HEK293 (cell line): Measurements from ENCODE around the gene AKNA.

Experiments
- BCL11A ChIP-seq: fragments of 450-650 bp; formaldehyde crosslinking; IDR thresholded peaks from 2 replicates; pipeline ENCODE4 v1.5.1; 2016; ENCODE audit warnings: low read depth, missing biosample characterization, missing genetic modification characterization
- ELK4 ChIP-seq: IDR thresholded peaks from 2 replicates; pipeline ENCODE4 v1.6.1; 2011; ENCODE audit warnings: mild to moderate bottlenecking, low read depth, low read length, borderline replicate concordance
- FEZF1 ChIP-seq: fragments of 450-650 bp; formaldehyde crosslinking; IDR thresholded peaks from 2 replicates; pipeline ENCODE4 v1.5.1; 2016; ENCODE audit warnings: missing biosample characterization, missing genetic modification characterization
- GLI2 ChIP-seq: fragments of 450-650 bp; formaldehyde crosslinking; IDR thresholded peaks from 2 replicates; pipeline ENCODE4; 2017; ENCODE audit warnings: missing biosample characterization, missing genetic modification characterization, low read depth, borderline replicate concordance
- GLIS1 ChIP-seq: fragments of 450-650 bp; formaldehyde crosslinking; IDR thresholded peaks from 2 replicates; pipeline ENCODE4 v1.5.1; 2016; ENCODE audit warnings: missing biosample characterization, missing genetic modification characterization
- KLF8 ChIP-seq: fragments of 450-650 bp; formaldehyde crosslinking; IDR thresholded peaks from 2 replicates; pipeline ENCODE4 v1.5.1; 2016; ENCODE audit warnings: missing biosample characterization, missing genetic modification characterization
- MYNN ChIP-seq: fragments of 450-650 bp; formaldehyde crosslinking; IDR thresholded peaks from 2 replicates; pipeline ENCODE4 v1.5.1; 2016; ENCODE audit warnings: missing biosample characterization, missing genetic modification characterization, borderline replicate concordance
- OSR2 ChIP-seq: fragments of 450-650 bp; formaldehyde crosslinking; IDR thresholded peaks from 2 replicates; pipeline ENCODE4 v1.5.1; 2016; ENCODE audit warnings: missing biosample characterization, missing genetic modification characterization
- PATZ1 ChIP-seq: fragments of 450-650 bp; formaldehyde crosslinking; IDR thresholded peaks from 2 replicates; pipeline ENCODE4 v1.5.1; 2016; ENCODE audit warnings: missing biosample characterization, missing genetic modification characterization
- REPIN1 ChIP-seq: fragments of 450-650 bp; formaldehyde crosslinking; IDR thresholded peaks from 2 replicates; pipeline ENCODE4 v1.5.1; 2017; ENCODE audit warnings: missing biosample characterization, missing genetic modification characterization, low read depth
- SP2 ChIP-seq: fragments of 450-650 bp; formaldehyde crosslinking; IDR thresholded peaks from 2 replicates; pipeline ENCODE4 v1.5.1; 2016; ENCODE audit warnings: missing biosample characterization, missing genetic modification characterization
- TCF7L2 ChIP-seq: IDR thresholded peaks from 2 replicates; pipeline ENCODE4 v1.6.1; 2011; ENCODE audit warnings: low read depth, mild to moderate bottlenecking, inconsistent platforms, low read length, moderate library complexity, borderline replicate concordance
- ZBTB20 ChIP-seq: fragments of 450-650 bp; formaldehyde crosslinking; IDR thresholded peaks from 2 replicates; pipeline ENCODE4 v1.5.1; 2016; ENCODE audit warnings: missing biosample characterization, missing genetic modification characterization
- ZBTB48 ChIP-seq: fragments of 450-650 bp; formaldehyde crosslinking; IDR thresholded peaks from 2 replicates; pipeline ENCODE4 v1.5.1; 2016; ENCODE audit warnings: missing biosample characterization, missing genetic modification characterization
- ZFHX2 ChIP-seq: fragments of 450-650 bp; formaldehyde crosslinking; conservative IDR thresholded peaks from 2 replicates; pipeline ENCODE4 v1.5.1; 2016; ENCODE audit warnings: missing biosample characterization, missing genetic modification characterization
- ZNF10 ChIP-seq: fragments of 450-650 bp; formaldehyde crosslinking; IDR thresholded peaks from 2 replicates; pipeline ENCODE4 v1.5.1; 2017; ENCODE audit warnings: missing biosample characterization, missing genetic modification characterization
- ZNF214 ChIP-seq: fragments of 450-650 bp; formaldehyde crosslinking; IDR thresholded peaks from 2 replicates; pipeline ENCODE4 v1.5.1; 2017; ENCODE audit warnings: missing biosample characterization, mild to moderate bottlenecking, missing genetic modification characterization, borderline replicate concordance
- ZNF239 ChIP-seq: fragments of 450-650 bp; formaldehyde crosslinking; IDR thresholded peaks from 2 replicates; pipeline ENCODE4 v1.5.1; 2016; ENCODE audit warnings: missing biosample characterization, missing genetic modification characterization
- ZNF274 ChIP-seq, 2 experiments: fragments of 200-500 bp in 1 of 2; fragments of 450-650 bp in 1 of 2; sonication (Bioruptor generic) in 1 of 2; formaldehyde crosslinking in 1 of 2; IDR thresholded peaks; 2 replicates each; pipeline versions ENCODE4 v1.5.1 to v1.6.1; 2014 to 2016; ENCODE audit warnings: borderline replicate concordance in 1 of 2, inconsistent platforms in 1 of 2, low read length in 1 of 2, missing biosample characterization in 1 of 2, missing genetic modification characterization in 1 of 2
- ZNF341 ChIP-seq: fragments of 450-650 bp; formaldehyde crosslinking; IDR thresholded peaks from 2 replicates; pipeline ENCODE4; 2016; ENCODE audit warnings: low read depth, missing biosample characterization, missing genetic modification characterization
- ZNF362 ChIP-seq: fragments of 450-650 bp; formaldehyde crosslinking; IDR thresholded peaks from 2 replicates; pipeline ENCODE4 v1.5.1; 2016; ENCODE audit warnings: missing biosample characterization, missing genetic modification characterization
- ZNF366 ChIP-seq: fragments of 450-650 bp; formaldehyde crosslinking; conservative IDR thresholded peaks from 2 replicates; pipeline ENCODE4 v1.5.1; 2016; ENCODE audit warnings: missing biosample characterization, missing genetic modification characterization
- ZNF398 ChIP-seq: fragments of 450-650 bp; formaldehyde crosslinking; IDR thresholded peaks from 2 replicates; pipeline ENCODE4 v1.5.1; 2017; ENCODE audit warnings: missing biosample characterization, missing genetic modification characterization
- ZNF416 ChIP-seq: fragments of 450-650 bp; formaldehyde crosslinking; IDR thresholded peaks from 2 replicates; pipeline ENCODE4 v1.5.1; 2016; ENCODE audit warnings: missing biosample characterization, missing genetic modification characterization
- ZNF48 ChIP-seq: fragments of 450-650 bp; formaldehyde crosslinking; IDR thresholded peaks from 2 replicates; pipeline ENCODE4 v1.5.1; 2016; ENCODE audit warnings: missing biosample characterization, missing genetic modification characterization
- ZNF513 ChIP-seq: fragments of 450-650 bp; IDR thresholded peaks from 2 replicates; pipeline ENCODE4 v1.5.1; 2018; ENCODE audit warnings: missing biosample characterization, missing genetic modification characterization
- ZNF548 ChIP-seq: fragments of 450-650 bp; formaldehyde crosslinking; IDR thresholded peaks from 2 replicates; pipeline ENCODE4 v1.5.1; 2016; ENCODE audit warnings: missing biosample characterization, missing genetic modification characterization
- ZNF580 ChIP-seq: fragments of 450-650 bp; formaldehyde crosslinking; IDR thresholded peaks from 2 replicates; pipeline ENCODE4 v1.5.1; 2016; ENCODE audit warnings: missing biosample characterization, missing genetic modification characterization
- ZNF623 ChIP-seq: fragments of 450-650 bp; formaldehyde crosslinking; IDR thresholded peaks from 2 replicates; pipeline ENCODE4 v1.5.1; 2016; ENCODE audit warnings: missing biosample characterization, missing genetic modification characterization
- ZSCAN18 ChIP-seq: fragments of 450-650 bp; formaldehyde crosslinking; IDR thresholded peaks from 2 replicates; pipeline ENCODE4 v1.5.1; 2016; ENCODE audit warnings: missing biosample characterization, missing genetic modification characterization
- ZSCAN30 ChIP-seq: fragments of 450-650 bp; IDR thresholded peaks from 2 replicates; pipeline ENCODE4 v1.5.1; 2018; ENCODE audit warnings: missing biosample characterization, mild to moderate bottlenecking, missing genetic modification characterization, moderate library complexity

Gene AKNA

GRCh38 chr9:114348906-114349482 lies 38.8 kb downstream of the AKNA start (continued):
- TF ChIP-seq ELK4 (no peak), ZNF48 (tag by site-specific recombination) (no peak), ZNF623 (tag by site-specific recombination) (no peak), ZNF362 (tag by site-specific recombination) (peak; percentile 62; the same call in 1 of the 2 replicates), SP2 (tag by site-specific recombination) (peak; percentile 54), ZNF398 (no peak), FEZF1 (tag by site-specific recombination) (peak; percentile 68), ZSCAN18 (tag by site-specific recombination) (no peak), ZNF416 (tag by site-specific recombination) (no peak), ZNF366 (peak; percentile 66), GLI2 (no peak), ZNF10 (no peak), ZBTB48 (peak; percentile 64; the same call in 1 of the 2 replicates), MYNN (tag by site-specific recombination) (peak; percentile 53; the same call in 1 of the 2 replicates), REPIN1 (no peak), GLIS1 (peak; percentile 93), BCL11A (tag by site-specific recombination) (no peak), ZNF274 (IDR thresholded peaks at IDR 0.05; ENCODE audit: low read length) (no peak), ZNF274 (tag by site-specific recombination; IDR thresholded peaks at IDR 0.05; ENCODE audit: borderline replicate concordance) (no peak), ZSCAN30 (tag by site-specific recombination) (no peak), OSR2 (tag by site-specific recombination) (peak; percentile 66; the same call in 1 of the 2 replicates), ZNF341 (tag by site-specific recombination) (no peak), ZBTB20 (tag by site-specific recombination) (no peak), ZNF239 (tag by site-specific recombination) (no peak), ZFHX2 (tag by site-specific recombination) (peak; percentile 88), ZNF548 (tag by site-specific recombination) (no peak), ZNF214 (no peak), ZNF513 (tag by site-specific recombination) (no peak), KLF8 (tag by site-specific recombination) (no peak), TCF7L2 (no peak), ZNF580 (tag by site-specific recombination) (no peak), PATZ1 (tag by site-specific recombination) (0 out of 2 replicates have a peak, but pooled peaks have one; percentile 62)
